K562 (cell line): ENCODE results near the gene SYNM. TPM values are rescaled to one million over a fixed set of nuclear protein-coding genes. Genes with fewer than 3 reads are reported as not detected.

Source experiments
- ATAC-seq: fragments of 200-7000 bp; cut with Tn5 transposase; 3 replicates; pipeline ENCODE4 v1.9.1; 2020; ENCODE audit warnings: moderate library complexity
- BruUV-seq: library from RNA; stranded (reverse); fragments of 400-500 nt; replicated peaks from 2 replicates; lab custom pipeline; 2021; lab: Mats Ljungman, UMichigan
- CTCF ChIA-PET: fragments of 300-600 bp; formaldehyde crosslinking; extraction: SDS; loops from one replicate; lab custom pipeline; 2021; ENCODE audit warnings: low intra/inter-chr PET ratio; lab: Yijun Ruan, JAX
- POLR2A ChIA-PET: fragments of 300-600, 350-650 bp; sonication (Branson Sonifier 250); formaldehyde crosslinking; extraction: SDS; loops from one replicate; lab custom pipeline; 2021; ENCODE audit warnings: antibody characterized with exemption, inconsistent platforms; lab: Yijun Ruan, JAX
- DNase-seq, 4 experiments: peaks; one replicate each; pipeline versions ENCODE4 v3.0.0 to v3.0.0-alpha.2; 2011 to 2018; ENCODE audit warnings: low spot score in 3 of 4, mixed read lengths in 3 of 4; ENCODE audit errors: extremely low read depth in 1 of 4
- FAIRE-seq: peaks from 2 replicates; lab custom pipeline; 2011; peaks lifted over from hg19 to GRCh38; lab: Jason Lieb, UNC
- H2AFZ ChIP-seq: 2 replicates; pipeline ENCODE4 v1.6.0; 2011; ENCODE audit warnings: low read depth, low read length, control low read depth, inconsistent platforms
- H3K27ac ChIP-seq: fragments of 200-600 bp; 3 replicates; pipeline ENCODE4 v1.8.0; 2011; ENCODE audit warnings: low read depth, mild to moderate bottlenecking, control low read depth, inconsistent platforms, low read length, moderate library complexity, mixed read lengths; ENCODE audit errors: extremely low read depth
- H3K27me3 ChIP-seq, 2 experiments: fragments of 300-600 bp in 1 of 2; 2 replicates in 1 of 2; 3 replicates in 1 of 2; pipeline versions ENCODE4 v1.6.0 to v1.8.0; 2011; ENCODE audit warnings: inconsistent platforms in 2 of 2, low read length in 2 of 2, mild to moderate bottlenecking in 1 of 2, mixed read lengths in 1 of 2, moderate library complexity in 1 of 2; ENCODE audit not compliant: control insufficient read depth in 2 of 2, insufficient read depth in 2 of 2
- H3K36me3 ChIP-seq: fragments of 300-600 bp; 3 replicates; pipeline ENCODE4 v1.8.0; 2011; ENCODE audit warnings: mild to moderate bottlenecking, low read length, inconsistent platforms; ENCODE audit not compliant: control insufficient read depth, insufficient read depth
- H3K4me1 ChIP-seq, 2 experiments: fragments of 200-600 bp in 1 of 2; replicated peaks in 1 of 2; 2 replicates in 1 of 2; 3 replicates in 1 of 2; pipeline versions ENCODE4 v1.5.1 to v1.8.0; 2011; ENCODE audit warnings: inconsistent platforms in 2 of 2, low read length in 2 of 2, mild to moderate bottlenecking in 1 of 2, mixed read lengths in 1 of 2, moderate library complexity in 1 of 2; ENCODE audit not compliant: control insufficient read depth in 2 of 2, insufficient read depth in 2 of 2
- H3K4me2 ChIP-seq: 2 replicates; pipeline ENCODE4 v1.6.1; 2011; ENCODE audit warnings: low read length, control low read depth, inconsistent platforms, mixed read lengths; ENCODE audit not compliant: insufficient read depth
- H3K4me3 ChIP-seq: fragments of 200-600 bp; sonication (generic), shearing (Covaris generic); 2 replicates; pipeline ENCODE4 v1.5.1; 2016; ENCODE audit warnings: control low read depth, inconsistent platforms
- H3K79me2 ChIP-seq: fragments of 200-600 bp; 3 replicates; pipeline ENCODE4 v1.8.0; 2011; ENCODE audit warnings: low read length, inconsistent platforms; ENCODE audit not compliant: control insufficient read depth, insufficient read depth
- H3K9ac ChIP-seq, 2 experiments: 2 replicates each; pipeline versions ENCODE4 v1.6.0 to v1.6.1; 2011; ENCODE audit warnings: low read depth in 2 of 2, low read length in 2 of 2, control low read depth in 1 of 2, inconsistent platforms in 1 of 2, mild to moderate bottlenecking in 1 of 2, mixed read lengths in 1 of 2; ENCODE audit not compliant: insufficient read depth in 1 of 2
- H3K9me1 ChIP-seq: one replicate; pipeline ENCODE4 v1.6.0; 2011; ENCODE audit warnings: inconsistent platforms, mild to moderate bottlenecking, low read length, moderate library complexity; ENCODE audit not compliant: control insufficient read depth, insufficient read depth
- H3K9me3 ChIP-seq: replicated peaks from 2 replicates; pipeline ENCODE4 v1.5.1; 2011; ENCODE audit warnings: low read depth, low read length, inconsistent platforms; ENCODE audit not compliant: control insufficient read depth, insufficient read depth
- H4K20me1 ChIP-seq: replicated peaks from 2 replicates; pipeline ENCODE4 v1.6.1; 2011; ENCODE audit warnings: low read length, inconsistent platforms, mixed read lengths; ENCODE audit not compliant: control insufficient read depth, insufficient read depth
- ATF7 ChIP-seq: fragments of 450-650 bp; IDR thresholded peaks from 2 replicates; pipeline ENCODE4 v1.7.1; 2014; ENCODE audit warnings: mild to moderate bottlenecking, moderate library complexity
- MTA2 ChIP-seq: fragments of 450-650 bp; IDR thresholded peaks from 2 replicates; pipeline ENCODE4 v1.6.1; 2016; ENCODE audit warnings: low read depth
- NUFIP1 ChIP-seq: fragments of 450-650 bp; IDR thresholded peaks from 2 replicates; pipeline ENCODE4 v1.6.1; 2018; ENCODE audit not compliant: partially characterized antibody
- RBM17 ChIP-seq: fragments of 200-400 bp; formaldehyde crosslinking; IDR thresholded peaks from 2 replicates; pipeline ENCODE4 v1.6.1; 2017; ENCODE audit warnings: low read depth, mild to moderate bottlenecking, low read length, borderline replicate concordance
- RBM22 ChIP-seq: fragments of 200-400 bp; formaldehyde crosslinking; IDR thresholded peaks from 2 replicates; pipeline ENCODE4 v1.6.1; 2018; ENCODE audit warnings: low read length, low read depth; ENCODE audit not compliant: poor library complexity, severe bottlenecking
- SMAD2 ChIP-seq: fragments of 150-350 bp; IDR thresholded peaks from 2 replicates; pipeline ENCODE4 v1.6.1; 2014; ENCODE audit warnings: low read depth, mild to moderate bottlenecking, low read length
- THRA ChIP-seq: fragments of 450-650 bp; IDR thresholded peaks from 2 replicates; pipeline ENCODE4 v1.6.1; 2017; ENCODE audit warnings: mild to moderate bottlenecking, moderate library complexity
- ZBTB43 ChIP-seq: sonication (generic); formaldehyde crosslinking; IDR thresholded peaks from 2 replicates; pipeline ENCODE4 v1.8.0; 2023; ENCODE audit warnings: mild to moderate bottlenecking, missing genetic modification reagents
- ZNF584 ChIP-seq: fragments of 200-800 bp; sonication (Bioruptor generic); IDR thresholded peaks from 2 replicates; pipeline ENCODE4 v1.6.1; 2016; ENCODE audit warnings: low read depth, mild to moderate bottlenecking, missing genetic modification characterization, missing compliant biosample characterization
- WGBS: fragments of 100-300 bp; shearing (Covaris generic); methylation state at CpG from one replicate; pipeline ENCODE4 v1.1.6; 2016; ENCODE audit warnings: low coverage, mixed read lengths; ENCODE audit not compliant: insufficient coverage; ENCODE audit errors: missing lambda C conversion rate; 5-methylcytosine and 5-hydroxymethylcytosine counted together
- in situ Hi-C: fragments of 300-500 bp; cut with MboI; formaldehyde crosslinking; loops from 4 replicates; pipeline ENCODE4 v1.15.0; 2018; ENCODE audit warnings: inconsistent platforms, mixed read lengths
- intact Hi-C: fragments of 100-400 bp; cut with micrococcal nuclease; formaldehyde crosslinking; loops from 2 replicates; pipeline ENCODE4 v1.14.2; 2022
- polyA plus RNA-seq, 8 experiments: library from polyadenylated mRNA; depleted of rRNA in 4 of 8; stranded (reverse) in 5 of 8; unstranded in 3 of 8; fragments of >200 nt; fragmentation: Nextera tagmentation in 2 of 8; fragmentation: Illumina TruSeq in 1 of 8; extraction: Ambion mirVana in 2 of 8; extraction: Trizol in 1 of 8; gene quantifications; 2 replicates each; pipeline versions ENCODE4 v1.2.1 to v1.2.3, GENCODE V29; 2011 to 2014; ENCODE audit warnings: inconsistent platforms in 1 of 8, missing spikeins in 1 of 8
- total RNA-seq, 7 experiments: library from RNA; depleted of rRNA in 6 of 7; stranded (reverse); fragments of >200 nt in 6 of 7; fragmentation: Illumina TruSeq in 2 of 7; extraction: Trizol in 2 of 7; gene quantifications; 2 replicates each; pipeline versions ENCODE4 v1.2.1 to v1.2.3, GENCODE V29; 2011 to 2021; ENCODE audit warnings: low replicate concordance in 1 of 7

SYNM gene
- total and polyA plus RNA-seq, 9 of the 15 experiments (the other 6 are each of a cell fraction or from before 2014, with no cell fraction given) = 0.01 to 0.42 (median 0.13) TPM

- no peaks in the 10 kb centered on the region for H3K79me2 ChIP-seq
- FAIRE-seq = no peak
- BruUV-seq = no TSS peak
- no peak for ATAC-seq
- TF ChIP-seq RBM22 (no peak), ZNF584 (CRISPR knock-in tag) (no peak), RBM17 (no peak), MTA2 (no peak), THRA (no peak), NUFIP1 (no peak), ATF7 (no peak), SMAD2 (no peak), ZBTB43 (CRISPR knock-in tag) (no peak)
- TF ChIP-seq, all 486 proteins: peak for 0
- no peak overlapping the region for H2AFZ ChIP-seq
- H4K20me1 ChIP-seq = no peaks in the 10 kb centered on the region
- H3K9me1 ChIP-seq = no peaks in the 10 kb centered on the region
- in situ Hi-C loops = no loop called here
- POLR2A ChIA-PET = no interaction called here
- no peak overlapping the region for H3K27ac ChIP-seq
- 15% methylated on average over 4 of the region's 4 CpGs for WGBS
- H3K4me3 ChIP-seq = no peak overlapping the region
- H3K36me3 ChIP-seq = no peaks in the 10 kb centered on the region
- H3K9me3 ChIP-seq = no peaks in the 10 kb centered on the region
- H3K4me2 ChIP-seq = no peak overlapping the region
- no peaks in the 10 kb centered on the region for H3K4me1 ChIP-seq
- no peak for DNase-seq
- intact Hi-C loops = no loop called here
- H3K9ac ChIP-seq = no peak overlapping the region
- CTCF ChIA-PET = no interaction called here
- peaks cover 0 to 11% of the 10 kb centered on the region in 2 experiments; a peak in 2 of 5 replicates for H3K27me3 ChIP-seq
Measured at GRCh38 chr15:99149366-99149765, 44.5 kb downstream of the SYNM start.
